Breast epithelium (tissue), 4 donors: ENCODE data around the gene PLEKHH1. TPM values are rescaled to one million over a fixed set of nuclear protein-coding genes. Genes with fewer than 3 reads are reported as not detected.
"Not testable (repeated sequence)": the region's sequence is repeated elsewhere in the genome, so short reads cannot be mapped to it uniquely, and the experiment has no call there.

ENCODE experiments used
- DNase-seq, 2 donors: peaks; one replicate each; pipeline ENCODE4 v3.0.0-alpha.2; 2019; ENCODE audit warnings: low spot score in 2 of 2
- H3K27ac ChIP-seq, 2 donors: fragments of 200-600 bp; sonication (generic) in 1 of 2; one replicate each; pipeline ENCODE4 v1.5.1; 2016 to 2019; ENCODE audit warnings: mild to moderate bottlenecking in 1 of 2
- H3K27me3 ChIP-seq, 2 donors: fragments of 200-600 bp; sonication (generic) in 1 of 2; one replicate each; pipeline versions ENCODE4 v1.5.1 to v1.6.0; 2017 to 2019; ENCODE audit warnings: control low read depth in 1 of 2, mild to moderate bottlenecking in 1 of 2
- H3K36me3 ChIP-seq: fragments of 200-600 bp; one replicate; pipeline ENCODE4 v1.5.1; 2019
- H3K4me1 ChIP-seq, 2 donors: fragments of 200-600 bp; sonication (generic); one replicate each; pipeline ENCODE4 v1.5.1; 2016 to 2019; ENCODE audit warnings: control low read depth in 1 of 2
- H3K4me3 ChIP-seq, 3 donors: fragments of 200-600 bp; sonication (generic); 1 replicate in 2 of 3; 2 replicates in 1 of 3; pipeline ENCODE4 v1.5.1; 2016 to 2019; ENCODE audit warnings: mild to moderate bottlenecking in 3 of 3, moderate library complexity in 2 of 3
- H3K9me3 ChIP-seq, 2 donors: fragments of 200-600 bp; sonication (generic) in 1 of 2; one replicate each; pipeline ENCODE4 v1.5.1; 2016 to 2019; ENCODE audit warnings: control low read depth in 1 of 2
- POLR2A ChIP-seq: fragments of 450-650 bp; IDR thresholded peaks from one replicate; pipeline ENCODE4 v1.6.1; 2016; ENCODE audit warnings: antibody characterized with exemption, mild to moderate bottlenecking, moderate library complexity
- POLR2AphosphoS5 ChIP-seq, 3 donors: sonication (generic); formaldehyde crosslinking; IDR thresholded peaks; one replicate each; pipeline ENCODE4 v1.6.1; 2017; ENCODE audit warnings: antibody characterized with exemption in 3 of 3
- intact Hi-C: fragments of 100-400 bp; cut with DNase I; formaldehyde crosslinking; loops from one replicate; pipeline ENCODE4 v1.15.1; 2023; ENCODE audit warnings: low total_unique reads
- total RNA-seq, 3 donors: library from RNA; depleted of rRNA; stranded (reverse); fragments of >200 nt; gene quantifications; one replicate each; pipeline ENCODE4 v1.1.0, GENCODE V29; 2016
- TF ChIP-seq, protein P1 (sequence below), 3 donors: fragments of 450-650 bp; IDR thresholded peaks; one replicate each; pipeline ENCODE4 v1.5.1; 2016 to 2017; ENCODE audit warnings: antibody characterized with exemption in 3 of 3, mild to moderate bottlenecking in 3 of 3, moderate library complexity in 3 of 3

Gene PLEKHH1
- total RNA-seq, 3 donors from 2014 or later, result 2.9 to 18.9 (median 14.7) TPM

DNA sequence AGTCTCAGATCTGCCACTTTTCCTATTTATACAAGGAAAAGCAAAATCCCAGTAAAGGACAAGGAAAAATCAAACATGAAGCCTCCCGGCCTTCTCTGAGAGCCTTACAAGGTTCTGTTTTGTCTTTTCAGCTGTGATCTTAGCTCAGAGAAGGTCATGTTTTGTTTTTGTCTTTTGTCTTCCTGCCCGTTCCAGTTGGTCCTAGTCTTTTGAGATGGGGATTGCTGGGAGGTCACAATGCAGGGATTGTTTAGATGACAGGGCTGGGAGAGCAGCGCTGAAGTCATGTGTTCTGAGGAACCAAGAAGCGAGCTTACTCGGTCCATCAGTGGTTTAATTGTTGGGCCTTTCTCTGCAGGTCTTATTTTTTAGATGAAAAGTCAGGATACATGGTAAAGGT, 6.0 kb downstream of the PLEKHH1 start:
- no peaks in the 10 kb centered on the region for H3K4me1 ChIP-seq
- no peaks in the 10 kb centered on the region for H3K36me3 ChIP-seq
- DNase-seq, result no peak
- no peaks in the 10 kb centered on the region for H3K9me3 ChIP-seq
- H3K27me3 ChIP-seq, result no peaks in the 10 kb centered on the region
- peak overlapping the region; percentile 51 to 67 for H3K27ac ChIP-seq
- H3K4me3 ChIP-seq, result no peak overlapping the region
- intact Hi-C loops, result no loop called here
- no peak for TF ChIP-seq POLR2AphosphoS5 (IDR thresholded peaks at IDR 0.05)
- TF ChIP-seq, protein P1, sequence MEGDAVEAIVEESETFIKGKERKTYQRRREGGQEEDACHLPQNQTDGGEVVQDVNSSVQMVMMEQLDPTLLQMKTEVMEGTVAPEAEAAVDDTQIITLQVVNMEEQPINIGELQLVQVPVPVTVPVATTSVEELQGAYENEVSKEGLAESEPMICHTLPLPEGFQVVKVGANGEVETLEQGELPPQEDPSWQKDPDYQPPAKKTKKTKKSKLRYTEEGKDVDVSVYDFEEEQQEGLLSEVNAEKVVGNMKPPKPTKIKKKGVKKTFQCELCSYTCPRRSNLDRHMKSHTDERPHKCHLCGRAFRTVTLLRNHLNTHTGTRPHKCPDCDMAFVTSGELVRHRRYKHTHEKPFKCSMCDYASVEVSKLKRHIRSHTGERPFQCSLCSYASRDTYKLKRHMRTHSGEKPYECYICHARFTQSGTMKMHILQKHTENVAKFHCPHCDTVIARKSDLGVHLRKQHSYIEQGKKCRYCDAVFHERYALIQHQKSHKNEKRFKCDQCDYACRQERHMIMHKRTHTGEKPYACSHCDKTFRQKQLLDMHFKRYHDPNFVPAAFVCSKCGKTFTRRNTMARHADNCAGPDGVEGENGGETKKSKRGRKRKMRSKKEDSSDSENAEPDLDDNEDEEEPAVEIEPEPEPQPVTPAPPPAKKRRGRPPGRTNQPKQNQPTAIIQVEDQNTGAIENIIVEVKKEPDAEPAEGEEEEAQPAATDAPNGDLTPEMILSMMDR (IDR thresholded peaks at IDR 0.05), result no peak
- TF ChIP-seq POLR2A, result no peak

DNA sequence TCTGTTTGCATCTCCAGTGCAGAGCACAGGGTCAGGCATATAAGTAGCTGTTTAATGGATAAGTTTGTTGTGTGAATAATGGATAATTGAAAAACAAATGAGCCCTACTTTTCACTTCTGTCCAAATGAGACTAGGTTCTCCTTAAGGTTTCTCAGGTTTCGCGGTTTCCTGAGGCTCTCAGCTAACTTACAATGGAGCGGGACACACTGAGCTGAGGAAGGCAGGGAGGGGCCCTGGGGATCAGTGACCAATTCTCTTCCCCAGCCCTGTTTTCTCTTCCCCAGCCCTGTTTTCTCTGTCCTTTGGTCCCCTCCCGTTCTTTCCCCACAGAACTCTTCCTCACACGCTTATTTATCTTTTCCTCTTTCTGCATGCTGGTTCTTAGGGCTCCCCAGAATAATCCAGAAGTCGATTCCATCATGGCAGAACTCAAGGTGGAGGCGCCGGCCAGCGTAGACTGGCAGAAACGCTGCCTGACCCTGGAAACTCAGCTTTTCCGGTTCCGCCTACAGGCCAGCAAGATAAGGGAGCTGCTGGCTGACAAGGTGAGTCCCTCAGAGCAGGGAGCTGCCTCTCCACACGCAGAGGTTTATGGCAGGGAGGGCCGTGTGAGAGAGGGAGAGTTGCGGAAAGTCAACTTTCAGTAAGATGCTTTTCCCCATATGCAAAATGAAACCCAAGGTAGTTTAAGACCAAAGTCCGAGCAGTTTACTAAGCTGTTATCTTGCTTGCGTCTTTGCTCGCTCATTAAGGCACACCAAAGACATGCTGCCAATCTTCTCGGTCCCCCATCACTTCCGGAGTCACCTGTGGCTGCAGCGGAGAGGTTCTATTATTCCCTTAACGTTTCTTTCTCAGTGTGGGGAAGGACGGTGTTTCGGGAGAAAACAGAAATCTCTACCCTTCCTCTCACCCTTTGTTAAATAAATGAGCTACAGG, 8.6 kb downstream of the PLEKHH1 start:
- no peaks in the 10 kb centered on the region for H3K4me1 ChIP-seq

DNA sequence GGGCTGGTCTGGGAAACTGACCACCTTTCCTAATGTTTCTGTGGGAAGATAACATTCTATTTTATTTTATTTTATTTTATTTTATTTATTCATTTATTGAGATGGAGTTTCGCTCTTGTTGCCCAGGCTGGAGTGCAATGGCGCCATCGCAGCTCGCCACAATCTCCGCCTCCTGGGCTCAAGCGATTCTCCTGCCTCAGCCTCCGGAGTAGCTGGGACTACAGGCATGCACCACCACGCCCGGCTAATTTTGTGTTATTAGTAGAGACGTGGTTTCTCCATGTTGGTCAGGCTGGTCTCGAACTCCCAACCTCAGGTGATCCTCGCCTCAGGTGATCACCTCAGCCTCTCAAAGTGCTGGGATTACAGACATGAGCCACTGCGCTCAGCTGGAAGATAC, 9.5 kb downstream of the PLEKHH1 start:
- H3K36me3 ChIP-seq, DNase-seq, H3K9me3 ChIP-seq, H3K27me3 ChIP-seq, H3K4me3 ChIP-seq, H3K4me1 ChIP-seq, intact Hi-C loops, H3K27ac ChIP-seq: not testable (repeated sequence)

More for the DNA sequence above, 8.6 kb downstream of the PLEKHH1 start:
- H3K27me3 ChIP-seq, result no peaks in the 10 kb centered on the region
- no peak for DNase-seq
- no peak overlapping the region for H3K4me3 ChIP-seq
- H3K9me3 ChIP-seq, result no peaks in the 10 kb centered on the region
- TF ChIP-seq POLR2A (no peak), POLR2AphosphoS5 (IDR thresholded peaks at IDR 0.05) (no peak)
- TF ChIP-seq, protein P1 (IDR thresholded peaks at IDR 0.05), result no peak
- H3K27ac ChIP-seq, result no peak overlapping the region
- intact Hi-C loops, result no loop called here
- H3K36me3 ChIP-seq, result no peaks in the 10 kb centered on the region

DNA sequence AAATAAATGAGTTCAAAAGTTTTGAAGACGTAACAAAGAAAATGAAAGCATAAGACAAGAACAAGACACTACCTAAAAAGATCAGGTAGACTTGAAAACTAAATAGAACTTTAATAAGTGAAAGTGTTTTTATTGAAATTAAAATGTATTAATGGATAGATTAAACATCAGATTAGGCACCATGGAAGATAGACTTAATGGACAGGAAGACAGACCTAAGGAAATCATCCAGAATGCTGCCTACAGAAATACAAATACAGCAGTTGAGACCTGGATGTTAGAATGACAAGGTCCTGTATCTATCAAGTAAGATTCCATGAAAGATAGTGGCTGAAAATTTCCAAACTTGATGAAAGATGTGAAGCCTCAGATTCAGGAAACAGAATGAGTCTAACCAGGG, 11.5 kb downstream of the PLEKHH1 start:
- no peak overlapping the region for H3K27ac ChIP-seq
- no peaks in the 10 kb centered on the region for H3K36me3 ChIP-seq
- intact Hi-C loops, result no loop called here
- H3K4me3 ChIP-seq, result no peak overlapping the region
- H3K4me1 ChIP-seq, result no peaks in the 10 kb centered on the region
- no peaks in the 10 kb centered on the region for H3K27me3 ChIP-seq
- DNase-seq, result no peak
- no peak for TF ChIP-seq POLR2A
- TF ChIP-seq POLR2AphosphoS5 (IDR thresholded peaks at IDR 0.05), result no peak
- TF ChIP-seq, protein P1 (IDR thresholded peaks at IDR 0.05), result no peak
- H3K9me3 ChIP-seq, result no peaks in the 10 kb centered on the region

DNA sequence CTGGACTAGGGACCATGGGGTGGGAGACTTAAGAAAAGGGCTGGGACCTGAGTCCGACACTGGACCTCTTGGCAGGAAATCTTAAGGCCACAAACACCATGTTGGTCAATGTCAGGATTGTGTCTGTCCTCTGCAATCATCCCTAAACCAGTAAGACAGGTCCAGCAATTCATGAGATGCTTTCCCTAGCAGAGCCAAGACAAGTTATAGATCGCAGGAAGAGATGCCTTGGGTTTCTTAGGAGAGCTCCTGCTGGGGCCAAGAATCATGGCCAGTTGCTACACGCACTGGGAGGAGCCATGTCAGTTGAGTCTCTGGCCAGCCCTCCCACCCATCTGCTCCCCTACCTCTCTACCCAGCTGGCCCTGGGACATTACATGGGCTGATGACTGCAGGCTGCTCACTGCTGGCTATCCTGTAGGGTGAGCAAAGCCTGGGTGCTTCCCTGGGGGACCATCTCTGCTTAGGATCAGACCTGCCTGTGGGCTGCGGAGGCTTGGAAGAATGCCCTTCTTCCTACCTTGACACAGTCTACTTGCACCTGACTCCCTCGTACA, 14.2 kb downstream of the PLEKHH1 start:
- Histone ChIP-seq H3K27me3 (no peaks in the 10 kb centered on the region), H3K27ac (peak overlapping the region; percentile 53 to 55), H3K4me1 (no peaks in the 10 kb centered on the region), H3K9me3 (no peaks in the 10 kb centered on the region), H3K36me3 (no peaks in the 10 kb centered on the region), H3K4me3 (no peak overlapping the region)
- TF ChIP-seq POLR2AphosphoS5 (IDR thresholded peaks at IDR 0.05), result peak in 1 of 3 donors; percentile 10
- TF ChIP-seq, protein P1 (IDR thresholded peaks at IDR 0.05), result no peak
- intact Hi-C loops, result no loop called here
- peak in 1 of 2 donors; percentile 27 for DNase-seq
